ENCODE results near the gene EPHB3.

Gene EPHB3

DNA sequence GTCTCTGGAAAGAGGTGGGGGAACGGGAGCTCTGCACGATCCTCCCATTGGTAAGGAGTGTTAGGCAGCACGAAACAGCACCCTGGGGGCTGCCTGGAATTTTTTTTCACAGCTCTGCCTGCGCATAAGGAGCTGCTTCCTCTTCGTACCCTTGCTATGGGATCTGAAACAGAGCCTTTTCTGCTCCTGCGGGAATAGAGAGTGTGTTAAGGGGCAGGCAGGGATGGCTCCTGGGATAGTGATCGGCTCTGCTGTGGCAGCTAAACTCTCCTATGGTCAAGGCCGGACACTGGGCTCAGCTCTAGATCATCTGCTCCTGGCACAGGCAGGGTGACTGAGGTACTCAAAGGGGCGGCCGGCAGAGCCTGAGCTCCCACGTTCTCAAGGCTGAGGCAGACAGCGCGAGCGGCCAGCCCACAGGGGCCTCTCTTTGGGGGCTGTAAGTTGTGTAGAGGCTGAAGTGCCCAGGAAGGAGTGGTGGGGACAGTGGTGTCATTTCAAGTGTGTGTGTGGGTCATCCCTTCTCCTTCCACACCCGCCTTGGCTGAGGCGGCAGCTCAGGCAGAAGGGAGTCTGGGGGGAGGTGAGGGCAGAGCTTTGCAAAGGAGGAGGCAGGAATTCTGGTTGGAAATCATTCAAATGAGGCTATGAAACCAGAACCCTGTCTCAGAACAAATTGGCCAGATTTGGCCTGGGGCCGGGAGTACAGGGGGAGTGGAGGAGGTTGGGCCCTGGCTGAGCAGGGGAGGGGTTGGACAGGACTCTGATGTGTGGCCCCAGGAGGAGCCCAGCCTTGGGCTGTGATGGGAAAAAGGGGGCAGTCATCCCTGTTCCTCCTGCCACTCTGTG, 31.0 kb downstream of the EPHB3 start:
- Histone ChIP-seq H3K36me3 (replicated peaks) (no peaks in the 10 kb centered on the region), H3K27me3 (replicated peaks) (no peaks in the 10 kb centered on the region), H3K4me3 (ENCODE audit: low read depth, low read length) (no peak overlapping the region), H3K27ac (no peak overlapping the region)
- in situ Hi-C loops (cut with HindIII; ENCODE audit: low pct_ligation_motif_present, low sequenced_read_pairs): no loop called here
- no peak for TF ChIP-seq CTCF (IDR thresholded peaks at IDR 0.05; ENCODE audit: low read depth, low read length, missing control alignments)
- no peak for DNase-seq

- DNase-seq: no peak
- H3K36me3 ChIP-seq (replicated peaks): no peaks in the 10 kb centered on the region
- in situ Hi-C loops (cut with HindIII; ENCODE audit: low pct_ligation_motif_present, low sequenced_read_pairs): no loop called here
- no peak overlapping the region for H3K27ac ChIP-seq
- no peak overlapping the region for H3K4me3 ChIP-seq (ENCODE audit: low read depth, low read length)
- H3K27me3 ChIP-seq (replicated peaks): no peaks in the 10 kb centered on the region
- TF ChIP-seq CTCF (IDR thresholded peaks at IDR 0.05; ENCODE audit: low read depth, low read length, missing control alignments): no peak
Observed at GRCh38 chr3:184593220-184593927, 31.8 kb downstream of the EPHB3 start.

GRCh38 chr3:184593928-184594303, 32.3 kb downstream of the EPHB3 start:
- TF ChIP-seq CTCF (IDR thresholded peaks at IDR 0.05; ENCODE audit: low read depth, low read length, missing control alignments): no peak
- DNase-seq: no peak
- Histone ChIP-seq H3K27ac (no peak overlapping the region), H3K4me3 (ENCODE audit: low read depth, low read length) (no peak overlapping the region), H3K36me3 (replicated peaks) (no peaks in the 10 kb centered on the region), H3K27me3 (replicated peaks) (no peaks in the 10 kb centered on the region)
- in situ Hi-C loops (cut with HindIII; ENCODE audit: low pct_ligation_motif_present, low sequenced_read_pairs): no loop called here

DNA sequence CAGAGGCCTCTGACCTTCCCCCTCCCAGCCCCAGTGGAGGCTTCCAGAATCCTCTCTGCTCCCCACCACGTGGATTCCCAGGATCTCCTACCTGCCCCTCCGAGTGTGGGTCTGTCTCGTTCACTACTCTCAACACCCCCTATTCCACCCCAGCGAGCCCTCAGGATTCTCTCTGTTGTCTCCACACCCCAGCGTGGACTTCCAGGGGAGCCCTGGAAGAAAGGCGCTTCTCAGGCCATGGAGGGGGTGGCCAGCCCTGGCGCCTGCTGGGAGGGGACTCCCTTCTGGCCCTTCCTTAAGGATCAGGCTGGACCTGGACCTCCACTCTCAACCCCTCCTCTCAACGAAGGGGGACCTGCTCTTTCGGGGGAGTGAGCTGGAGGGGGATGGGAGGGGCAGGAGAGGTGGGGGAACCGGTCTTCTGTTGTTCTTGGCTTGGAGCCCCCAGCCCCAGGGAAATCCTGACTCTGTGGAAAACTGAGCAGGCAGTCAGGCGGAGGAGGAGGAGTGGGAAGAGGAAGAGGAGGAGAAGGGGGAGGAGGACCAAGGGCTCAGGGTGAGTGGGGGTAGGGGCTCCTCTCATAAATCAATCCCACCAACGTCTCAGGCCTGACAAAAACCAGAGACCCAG, 32.9 kb downstream of the EPHB3 start:
- in situ Hi-C loops (cut with HindIII; ENCODE audit: low pct_ligation_motif_present, low sequenced_read_pairs): no loop called here

DNA sequence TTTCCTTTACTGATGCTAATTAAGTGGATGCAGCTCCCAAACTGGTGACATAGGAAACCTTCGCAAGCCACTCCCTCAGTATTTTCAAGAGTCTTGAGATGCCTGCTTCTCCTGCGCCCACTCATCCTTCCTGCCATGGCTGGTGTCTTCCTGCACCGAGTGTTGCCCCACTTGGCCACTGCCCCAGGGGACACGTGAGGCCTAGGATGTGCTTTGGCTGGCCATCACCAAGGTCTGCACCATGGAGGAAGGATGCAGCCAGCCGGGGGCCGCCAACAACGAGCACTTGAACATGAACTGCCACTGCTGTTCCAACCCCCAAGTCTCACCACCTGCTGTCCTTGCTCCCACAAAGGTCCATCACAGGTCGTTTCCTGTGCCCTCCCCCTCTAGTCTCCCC, 34.1 kb downstream of the EPHB3 start:
- Histone ChIP-seq H3K36me3 (replicated peaks) (no peaks in the 10 kb centered on the region), H3K27ac (no peak overlapping the region), H3K27me3 (replicated peaks) (peaks cover 2% of the 10 kb centered on the region), H3K4me3 (ENCODE audit: low read depth, low read length) (no peak overlapping the region)
- DNase-seq: no peak
- in situ Hi-C loops (cut with HindIII; ENCODE audit: low pct_ligation_motif_present, low sequenced_read_pairs): no loop called here
- no peak for TF ChIP-seq CTCF (IDR thresholded peaks at IDR 0.05; ENCODE audit: low read depth, low read length, missing control alignments)

More for the DNA sequence above, 32.9 kb downstream of the EPHB3 start:
- DNase-seq: no peak
- Histone ChIP-seq H3K4me3 (ENCODE audit: low read depth, low read length) (no peak overlapping the region), H3K36me3 (replicated peaks) (no peaks in the 10 kb centered on the region), H3K27ac (no peak overlapping the region), H3K27me3 (replicated peaks) (no peaks in the 10 kb centered on the region)
- no peak for TF ChIP-seq CTCF (IDR thresholded peaks at IDR 0.05; ENCODE audit: low read depth, low read length, missing control alignments)

Data from brain microvascular endothelial cell (primary cell).